Posterior vena cava (tissue), 2 donors: ENCODE results near the gene CRADD. TPM values are rescaled to one million over a fixed set of nuclear protein-coding genes. Genes with fewer than 3 reads are reported as not detected.

Experiments
- DNase-seq: peaks from one replicate; pipeline ENCODE4 v3.0.0-alpha.2; 2020; ENCODE audit warnings: low spot score
- intact Hi-C, 2 donors: fragments of 100-400 bp; cut with DNase I; formaldehyde crosslinking; loops; one replicate each; pipeline versions ENCODE4 v1.14.1 to v1.14.2; 2022 to 2023
- total RNA-seq, 2 donors: library from RNA; stranded (reverse); fragmentation: NEBNext Ultra II Directional; extraction: Animal tissue kit (Norgen Biotek cat#: 25700); gene quantifications; one replicate each; pipeline ENCODE4 v1.2.1, GENCODE V29; 2021
- donor health status: DM: yes; HTN: yes; CAD: no.
- donor health status: DM: yes; HTN: yes; CAD: no.

CRADD gene
- total RNA-seq, 2 donors from 2014 or later = 21.6 to 22.0 TPM

DNA sequence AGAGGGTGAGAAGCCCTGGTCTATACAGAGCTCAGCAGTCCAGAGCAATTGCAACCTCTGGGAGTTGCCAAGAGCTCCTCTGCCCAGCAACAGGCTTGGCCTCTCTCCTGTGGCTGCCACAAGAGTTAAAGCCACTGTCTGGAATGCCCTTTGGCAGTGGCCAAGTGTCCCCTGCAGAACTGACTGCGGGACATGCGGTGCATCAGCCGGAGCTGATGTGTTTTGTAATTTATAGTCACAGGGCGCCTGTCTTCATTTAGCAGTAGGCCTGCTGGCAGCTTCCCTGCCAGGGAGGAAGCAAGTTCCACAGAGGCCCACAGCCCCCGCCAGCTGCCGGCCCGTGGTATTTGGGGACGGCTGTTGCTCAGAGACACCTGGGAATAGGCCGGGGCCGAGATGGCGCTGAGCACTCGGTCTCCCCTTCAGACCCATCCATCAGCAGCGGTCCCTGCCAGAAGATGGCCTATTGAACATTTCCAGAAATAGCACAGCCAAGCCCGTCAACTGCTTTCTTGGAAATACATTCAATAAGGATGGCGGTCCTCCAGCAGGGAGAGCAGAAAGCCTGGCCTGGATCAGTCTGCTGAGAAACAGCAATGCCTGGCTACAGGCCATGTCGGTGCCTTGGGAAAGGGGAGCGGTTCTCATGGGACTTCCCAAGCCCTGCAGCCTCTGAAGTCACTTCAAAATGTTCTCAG is 217.4 kb downstream of the CRADD start:
- intact Hi-C loops = no loop called here
- DNase-seq = peak; percentile 95

- intact Hi-C loops = no loop called here
- no peak for DNase-seq
These were observed 217.9 kb downstream of the CRADD start for GRCh38 chr12:93895089-93895445.

GRCh38 chr12:93896427-93896826 is 219.3 kb downstream of the CRADD start:
- intact Hi-C loops = no loop called here
- no peak for DNase-seq

- intact Hi-C loops = no loop called here
These were observed 219.8 kb downstream of the CRADD start for GRCh38 chr12:93896952-93897351.

GRCh38 chr12:93901739-93902138 is 224.6 kb downstream of the CRADD start:
- intact Hi-C loops = loop anchor here in 1 of 2 donors (10.0 kb wide), 1 partner anchor 337 kb away; no protein-coding TSS in a partner anchor
- no peak for DNase-seq

More at GRCh38 chr12:93896952-93897351, 219.8 kb downstream of the CRADD start:
- no peak for DNase-seq

GRCh38 chr12:93902192-93902591 is 225.0 kb downstream of the CRADD start:
- intact Hi-C loops = loop anchor here in 1 of 2 donors (10.0 kb wide), 1 partner anchor 337 kb away; no protein-coding TSS in a partner anchor
- no peak for DNase-seq

GRCh38 chr12:93902736-93903562 is 225.8 kb downstream of the CRADD start:
- DNase-seq = no peak
- intact Hi-C loops = loop anchor here in 1 of 2 donors (10.0 kb wide), 1 partner anchor 338 kb away; no protein-coding TSS in a partner anchor

GRCh38 chr12:93904124-93904523 is 226.9 kb downstream of the CRADD start:
- no peak for DNase-seq
- intact Hi-C loops = loop anchor here in 1 of 2 donors (10.0 kb wide), 1 partner anchor 339 kb away; no protein-coding TSS in a partner anchor

GRCh38 chr12:93908264-93908663 is 231.1 kb downstream of the CRADD start:
- no peak for DNase-seq
- intact Hi-C loops = loop anchor here in 1 of 2 donors (10.0 kb wide), 1 partner anchor 343 kb away; no protein-coding TSS in a partner anchor

DNA sequence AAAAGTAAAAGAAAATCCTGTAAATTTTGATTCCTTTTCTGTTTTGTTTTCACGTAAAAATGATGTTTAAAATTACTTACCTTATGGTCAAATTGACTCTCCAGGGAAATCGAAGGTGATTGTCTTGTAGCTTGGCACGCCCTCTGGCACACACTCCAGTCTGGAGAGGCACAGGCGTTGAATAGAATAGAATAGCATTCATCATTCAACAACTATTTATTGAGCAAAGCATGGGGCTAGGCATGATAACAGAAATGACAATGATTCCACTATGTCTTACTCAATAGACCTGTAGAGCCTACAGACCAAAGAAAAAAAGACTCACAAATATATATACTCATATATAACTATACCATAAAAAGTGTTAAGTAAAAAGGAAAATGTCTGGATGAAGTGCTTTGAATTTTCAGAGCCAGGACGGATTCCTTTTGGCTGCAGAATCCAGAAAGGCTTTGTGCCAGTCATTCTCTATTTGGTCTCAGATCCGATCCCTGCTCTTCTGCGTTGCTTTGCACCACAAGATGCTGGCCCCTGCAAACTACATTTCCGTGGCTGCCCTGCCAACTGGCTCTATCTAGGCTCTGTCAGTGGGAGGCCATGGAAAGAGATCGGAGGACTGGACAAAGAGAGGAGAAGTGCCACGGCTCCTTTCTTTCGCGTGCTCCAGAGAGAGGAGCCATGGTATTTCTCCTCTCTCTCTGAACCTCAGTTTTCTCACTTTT is 231.8 kb downstream of the CRADD start:
- no peak for DNase-seq
- intact Hi-C loops = loop anchor here in 1 of 2 donors (10.0 kb wide), 1 partner anchor 344 kb away; no protein-coding TSS in a partner anchor

GRCh38 chr12:93911396-93911795 is 234.2 kb downstream of the CRADD start:
- intact Hi-C loops = loop anchor here in 1 of 2 donors (5.0 kb wide), 1 partner anchor 161 kb away; no protein-coding TSS in a partner anchor
- no peak for DNase-seq

- intact Hi-C loops = loop anchor here in 1 of 2 donors (5.0 kb wide), 1 partner anchor 160 kb away; no protein-coding TSS in a partner anchor
These were observed 235.0 kb downstream of the CRADD start for GRCh38 chr12:93912086-93912733.

GRCh38 chr12:93913845-93914244 is 236.7 kb downstream of the CRADD start:
- intact Hi-C loops = loop anchor here in 1 of 2 donors (5.0 kb wide), 1 partner anchor 158 kb away; no protein-coding TSS in a partner anchor
- DNase-seq = no peak

More at GRCh38 chr12:93912086-93912733, 235.0 kb downstream of the CRADD start:
- DNase-seq = no peak

DNA sequence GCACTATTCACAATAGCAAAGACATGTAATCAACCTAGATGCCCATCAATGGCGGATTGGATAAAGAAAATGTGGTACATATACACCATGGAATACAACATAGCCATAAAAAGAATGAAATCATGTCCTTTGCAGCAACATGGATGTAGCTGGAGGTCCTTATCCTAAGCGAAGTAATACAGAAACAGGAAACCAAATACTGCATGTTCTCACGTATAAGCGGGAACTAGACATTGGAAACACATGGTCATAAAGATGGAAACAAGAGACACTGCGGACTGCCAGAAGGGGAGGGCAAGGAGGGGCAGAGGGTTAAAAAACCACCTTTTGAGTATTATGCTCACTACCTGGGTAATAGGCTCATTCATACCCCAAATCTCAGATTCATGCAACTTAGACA is 237.1 kb downstream of the CRADD start:
- no peak for DNase-seq
- intact Hi-C loops = loop anchor here in 1 of 2 donors (5.0 kb wide), 1 partner anchor 158 kb away; no protein-coding TSS in a partner anchor

- intact Hi-C loops = no loop called here
- DNase-seq = no peak
These were observed 238.2 kb downstream of the CRADD start for GRCh38 chr12:93915411-93915810.

DNA sequence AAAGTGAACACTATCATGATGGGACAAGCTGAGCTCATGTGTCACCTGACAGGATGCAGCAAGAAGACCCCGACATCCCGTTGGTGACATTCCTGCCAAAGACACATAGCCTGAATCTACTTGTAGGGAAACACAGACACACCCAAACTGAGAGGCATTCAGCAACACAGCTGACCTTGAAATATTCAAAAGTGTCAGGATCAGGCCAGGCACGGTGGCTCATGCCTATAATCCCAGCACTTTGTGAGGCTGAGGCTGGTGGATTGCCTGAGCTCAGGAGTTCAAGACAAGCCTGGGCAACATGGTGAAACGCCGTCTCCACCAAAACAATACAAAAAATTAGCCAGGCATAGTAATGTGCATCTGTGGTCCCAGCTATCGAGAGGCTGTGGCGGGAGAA is 239.2 kb downstream of the CRADD start:
- intact Hi-C loops = no loop called here
- no peak for DNase-seq

GRCh38 chr12:93918262-93918661 is 241.1 kb downstream of the CRADD start:
- DNase-seq = no peak
- intact Hi-C loops = no loop called here

GRCh38 chr12:93918900-93919299 is 241.7 kb downstream of the CRADD start:
- DNase-seq = no peak
- intact Hi-C loops = no loop called here

DNA sequence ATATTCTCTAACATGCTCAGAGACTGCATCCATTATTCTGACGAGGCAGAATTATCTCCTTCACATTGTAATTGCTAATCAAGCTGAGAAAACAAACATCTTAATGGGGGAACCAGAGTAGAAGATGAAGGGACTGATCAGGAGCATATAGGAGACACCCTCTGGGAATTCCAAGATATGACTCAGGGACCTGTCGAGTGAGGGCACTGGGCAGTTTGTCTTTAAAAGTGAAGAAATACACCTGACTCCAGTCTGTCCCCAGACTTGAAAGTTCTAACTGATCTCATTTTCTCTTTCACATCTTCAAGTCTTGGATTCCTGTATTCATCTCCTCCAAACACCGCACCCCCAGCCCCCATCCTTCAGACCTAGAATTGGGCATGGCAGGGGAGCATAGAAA is 244.3 kb downstream of the CRADD start:
- DNase-seq = no peak

More for the DNA sequence above, 244.3 kb downstream of the CRADD start:
- intact Hi-C loops = no loop called here
